Measurements from ENCODE around the gene GNAL. TPM values are rescaled to one million over a fixed set of nuclear protein-coding genes. Genes with fewer than 3 reads are reported as not detected.
"Not testable (repeated sequence)": the region's sequence is repeated elsewhere in the genome, so short reads cannot be mapped to it uniquely, and the experiment has no call there.

GNAL gene
- total RNA-seq (2021; ENCODE audit: unreplicated experiment) (0.44 TPM), Bru-seq, nascent RNA (percentile 21 among the genes with signal in this experiment), BruChase-seq, experiment 1, labeled RNA remaining after a 2-hour chase (percentile 19 among the genes with signal in this experiment), BruChase-seq, experiment 2, labeled RNA remaining after a 6-hour chase (percentile 22 among the genes with signal in this experiment)
- 0.51 TPM for polyA plus RNA-seq (2012; ENCODE audit: insufficient read length)
- long read RNA-seq, result 0 reads

DNA sequence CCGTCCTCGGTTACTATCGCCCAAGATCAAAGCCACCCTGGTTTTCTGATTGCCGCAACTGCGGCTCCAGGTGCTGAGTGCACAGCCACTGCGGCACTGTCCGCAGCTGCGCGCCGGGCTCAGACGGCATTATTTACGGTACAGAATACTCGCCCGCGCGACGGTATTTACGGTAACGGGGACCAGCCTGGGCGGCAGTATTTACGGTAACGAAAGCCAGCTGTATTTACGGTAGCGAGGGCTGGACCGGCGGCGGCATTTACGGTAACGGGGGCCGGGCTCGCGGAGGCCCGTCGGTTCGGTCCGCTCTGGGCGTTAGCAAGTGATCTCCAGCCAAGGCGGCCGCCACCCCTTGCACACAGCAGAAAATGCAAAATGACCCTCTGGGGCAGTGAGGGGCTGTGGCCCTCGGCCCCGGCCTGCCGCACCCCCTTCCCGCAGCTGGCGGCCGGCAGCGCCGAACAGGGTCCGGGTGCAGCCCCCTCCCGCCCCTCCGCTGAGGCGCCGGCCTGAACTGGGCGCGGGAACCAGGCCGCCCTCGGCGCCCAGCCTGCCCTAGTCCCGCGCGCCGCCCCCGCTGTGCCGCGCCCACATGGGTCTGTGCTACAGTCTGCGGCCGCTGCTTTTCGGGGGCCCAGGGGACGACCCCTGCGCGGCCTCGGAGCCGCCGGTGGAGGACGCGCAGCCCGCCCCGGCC is at the start of gene GNAL:
Gene GNAL (plus strand): TSS at position 293 of the 697 bp plus-strand sequence. CDS start 300 bp downstream, at position 593.
- ATAC-seq, result peak; percentile 92
- TF ChIP-seq TCF7L2 (IDR thresholded peaks at IDR 0.05; ENCODE audit: low read depth, low read length) (peak; percentile 70; the same call in 1 of the 2 replicates), POLR2AphosphoS5 (IDR thresholded peaks at IDR 0.05; ENCODE audit: low read depth, low read length) (no peak)
- Histone ChIP-seq H3K9me3 (ENCODE audit: control insufficient read depth, insufficient read depth, low read depth, low read length) (no peaks in the 10 kb centered on the region), H3K27ac (ENCODE audit: low read length) (no peak within 1 kb of the TSS), H3K36me3 (ENCODE audit: control insufficient read depth, insufficient read depth, low read length) (no peaks in the 10 kb centered on the region), H3K4me1 (ENCODE audit: control insufficient read depth, insufficient read depth, low read length) (no peaks in the 10 kb centered on the region), H3K27me3 (ENCODE audit: control insufficient read depth, insufficient read depth, low read length) (peaks cover 20% of the 10 kb centered on the region), H3K4me3 (ENCODE audit: low read depth in 2 of 2, low read length in 2 of 2) (peak within 1 kb of the TSS; percentile 40 to 41)
- CTCF ChIA-PET, result no interaction called here
- POLR2A ChIA-PET, result no interaction called here
- peak; percentile 12 for DNase-seq (ENCODE audit: low read depth, low spot score)
- in situ Hi-C loops (cut with HindIII; ENCODE audit: low pct_unique_long_range_greater_than_20kb, low sequenced_read_pairs), result no loop called here
- BruUV-seq (replicated peaks), result no TSS peak
- intact Hi-C loops (cut with micrococcal nuclease; ENCODE audit: unreplicated experiment), result no loop called here

DNA sequence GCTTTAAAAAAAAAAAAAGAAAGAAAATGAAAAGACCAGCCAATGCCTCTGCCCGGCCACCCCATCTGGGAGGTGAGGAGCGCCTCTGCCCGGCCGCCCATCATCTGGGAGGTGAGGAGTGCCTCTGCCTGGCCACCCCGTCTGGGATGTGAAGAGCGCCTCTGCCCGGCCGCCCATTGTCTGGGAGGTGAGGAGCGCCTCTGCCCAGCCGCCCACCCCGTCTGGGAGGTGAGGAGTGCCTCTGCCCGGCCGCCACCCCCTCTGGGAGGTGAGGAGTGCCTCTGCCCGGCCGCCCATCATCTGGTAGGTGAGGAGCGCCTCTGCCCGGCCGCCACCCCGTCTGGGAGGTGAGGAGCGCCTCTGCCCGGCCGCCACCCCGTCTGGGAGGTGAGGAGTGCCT is 41.8 kb upstream of the GNAL start:
- intact Hi-C loops (cut with micrococcal nuclease; ENCODE audit: unreplicated experiment); in situ Hi-C loops (cut with HindIII; ENCODE audit: low pct_unique_long_range_greater_than_20kb, low sequenced_read_pairs); H3K4me3 ChIP-seq (ENCODE audit: low read depth in 2 of 2, low read length in 2 of 2); H3K27me3 ChIP-seq (ENCODE audit: control insufficient read depth, insufficient read depth, low read length); POLR2A ChIA-PET; H3K4me1 ChIP-seq (ENCODE audit: control insufficient read depth, insufficient read depth, low read length); H3K36me3 ChIP-seq (ENCODE audit: control insufficient read depth, insufficient read depth, low read length); DNase-seq (ENCODE audit: low read depth, low spot score); CTCF ChIA-PET; BruUV-seq (replicated peaks); H3K9me3 ChIP-seq (ENCODE audit: control insufficient read depth, insufficient read depth, low read depth, low read length); H3K27ac ChIP-seq (ENCODE audit: low read length); ATAC-seq: not testable (repeated sequence)

DNA sequence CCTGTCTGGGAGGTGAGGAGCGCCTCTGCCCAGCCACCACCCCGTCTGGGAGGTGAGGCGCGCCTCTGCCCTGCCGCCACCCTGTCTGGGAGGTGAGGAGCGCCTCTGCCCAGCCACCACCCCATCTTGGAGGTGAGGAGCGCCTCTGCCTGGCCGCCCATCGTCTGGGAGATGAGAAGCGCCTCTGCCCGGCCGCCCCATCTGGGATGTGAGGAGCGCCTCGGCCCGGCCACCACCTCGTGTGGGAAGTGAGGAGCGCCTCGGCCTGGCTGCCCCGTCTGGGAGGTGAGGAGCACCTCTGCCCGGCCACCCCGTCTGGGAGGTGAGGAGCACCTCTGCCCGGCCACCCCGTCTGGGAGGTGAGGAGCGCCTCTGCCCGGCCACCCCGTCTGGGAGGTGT is 41.3 kb upstream of the GNAL start:
- CTCF ChIA-PET; ATAC-seq; H3K9me3 ChIP-seq (ENCODE audit: control insufficient read depth, insufficient read depth, low read depth, low read length); intact Hi-C loops (cut with micrococcal nuclease; ENCODE audit: unreplicated experiment); H3K36me3 ChIP-seq (ENCODE audit: control insufficient read depth, insufficient read depth, low read length); in situ Hi-C loops (cut with HindIII; ENCODE audit: low pct_unique_long_range_greater_than_20kb, low sequenced_read_pairs); H3K27me3 ChIP-seq (ENCODE audit: control insufficient read depth, insufficient read depth, low read length); H3K4me1 ChIP-seq (ENCODE audit: control insufficient read depth, insufficient read depth, low read length); POLR2A ChIA-PET; H3K4me3 ChIP-seq (ENCODE audit: low read depth in 2 of 2, low read length in 2 of 2); DNase-seq (ENCODE audit: low read depth, low spot score); BruUV-seq (replicated peaks); H3K27ac ChIP-seq (ENCODE audit: low read length): not testable (repeated sequence)

DNA sequence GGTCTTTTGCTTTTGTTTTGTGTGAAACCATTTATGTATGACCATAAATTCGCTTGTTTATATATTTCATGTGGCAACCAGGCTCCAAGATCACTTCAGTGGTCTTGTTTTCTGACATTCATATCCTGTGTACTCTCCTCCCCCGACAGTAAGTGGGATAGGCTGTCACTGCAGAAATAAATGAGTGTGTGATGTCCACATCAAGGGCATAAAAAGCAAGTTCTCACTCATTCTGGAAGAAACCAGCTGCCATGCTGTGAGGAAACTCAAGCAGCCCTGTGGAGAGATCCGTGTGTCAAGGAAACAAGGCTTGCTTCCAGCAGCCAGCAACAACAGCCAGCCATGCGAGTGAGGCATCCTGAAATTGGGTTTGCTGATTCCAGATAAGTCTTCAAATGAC is 39.2 kb upstream of the GNAL start:
- Histone ChIP-seq H3K4me1 (ENCODE audit: control insufficient read depth, insufficient read depth, low read length) (no peaks in the 10 kb centered on the region), H3K27me3 (ENCODE audit: control insufficient read depth, insufficient read depth, low read length) (peaks cover 5% of the 10 kb centered on the region), H3K36me3 (ENCODE audit: control insufficient read depth, insufficient read depth, low read length) (no peaks in the 10 kb centered on the region), H3K4me3 (ENCODE audit: low read depth in 2 of 2, low read length in 2 of 2) (no peak overlapping the region), H3K9me3 (ENCODE audit: control insufficient read depth, insufficient read depth, low read depth, low read length) (no peaks in the 10 kb centered on the region), H3K27ac (ENCODE audit: low read length) (no peak overlapping the region)
- POLR2A ChIA-PET, result no interaction called here
- DNase-seq (ENCODE audit: low read depth, low spot score) (no peak), ATAC-seq (no peak)
- in situ Hi-C loops (cut with HindIII; ENCODE audit: low pct_unique_long_range_greater_than_20kb, low sequenced_read_pairs), result no loop called here
- TF ChIP-seq POLR2AphosphoS5 (IDR thresholded peaks at IDR 0.05; ENCODE audit: low read depth, low read length), result no peak
- TF ChIP-seq, protein P1, sequence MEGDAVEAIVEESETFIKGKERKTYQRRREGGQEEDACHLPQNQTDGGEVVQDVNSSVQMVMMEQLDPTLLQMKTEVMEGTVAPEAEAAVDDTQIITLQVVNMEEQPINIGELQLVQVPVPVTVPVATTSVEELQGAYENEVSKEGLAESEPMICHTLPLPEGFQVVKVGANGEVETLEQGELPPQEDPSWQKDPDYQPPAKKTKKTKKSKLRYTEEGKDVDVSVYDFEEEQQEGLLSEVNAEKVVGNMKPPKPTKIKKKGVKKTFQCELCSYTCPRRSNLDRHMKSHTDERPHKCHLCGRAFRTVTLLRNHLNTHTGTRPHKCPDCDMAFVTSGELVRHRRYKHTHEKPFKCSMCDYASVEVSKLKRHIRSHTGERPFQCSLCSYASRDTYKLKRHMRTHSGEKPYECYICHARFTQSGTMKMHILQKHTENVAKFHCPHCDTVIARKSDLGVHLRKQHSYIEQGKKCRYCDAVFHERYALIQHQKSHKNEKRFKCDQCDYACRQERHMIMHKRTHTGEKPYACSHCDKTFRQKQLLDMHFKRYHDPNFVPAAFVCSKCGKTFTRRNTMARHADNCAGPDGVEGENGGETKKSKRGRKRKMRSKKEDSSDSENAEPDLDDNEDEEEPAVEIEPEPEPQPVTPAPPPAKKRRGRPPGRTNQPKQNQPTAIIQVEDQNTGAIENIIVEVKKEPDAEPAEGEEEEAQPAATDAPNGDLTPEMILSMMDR (IDR thresholded peaks at IDR 0.05), result no peak
- no peak for TF ChIP-seq TCF7L2 (IDR thresholded peaks at IDR 0.05; ENCODE audit: low read depth, low read length)
- TF ChIP-seq SIN3A (IDR thresholded peaks at IDR 0.05; ENCODE audit: borderline replicate concordance, insufficient read depth, low read depth, low read length), result no peak
- TF ChIP-seq, protein P2, sequence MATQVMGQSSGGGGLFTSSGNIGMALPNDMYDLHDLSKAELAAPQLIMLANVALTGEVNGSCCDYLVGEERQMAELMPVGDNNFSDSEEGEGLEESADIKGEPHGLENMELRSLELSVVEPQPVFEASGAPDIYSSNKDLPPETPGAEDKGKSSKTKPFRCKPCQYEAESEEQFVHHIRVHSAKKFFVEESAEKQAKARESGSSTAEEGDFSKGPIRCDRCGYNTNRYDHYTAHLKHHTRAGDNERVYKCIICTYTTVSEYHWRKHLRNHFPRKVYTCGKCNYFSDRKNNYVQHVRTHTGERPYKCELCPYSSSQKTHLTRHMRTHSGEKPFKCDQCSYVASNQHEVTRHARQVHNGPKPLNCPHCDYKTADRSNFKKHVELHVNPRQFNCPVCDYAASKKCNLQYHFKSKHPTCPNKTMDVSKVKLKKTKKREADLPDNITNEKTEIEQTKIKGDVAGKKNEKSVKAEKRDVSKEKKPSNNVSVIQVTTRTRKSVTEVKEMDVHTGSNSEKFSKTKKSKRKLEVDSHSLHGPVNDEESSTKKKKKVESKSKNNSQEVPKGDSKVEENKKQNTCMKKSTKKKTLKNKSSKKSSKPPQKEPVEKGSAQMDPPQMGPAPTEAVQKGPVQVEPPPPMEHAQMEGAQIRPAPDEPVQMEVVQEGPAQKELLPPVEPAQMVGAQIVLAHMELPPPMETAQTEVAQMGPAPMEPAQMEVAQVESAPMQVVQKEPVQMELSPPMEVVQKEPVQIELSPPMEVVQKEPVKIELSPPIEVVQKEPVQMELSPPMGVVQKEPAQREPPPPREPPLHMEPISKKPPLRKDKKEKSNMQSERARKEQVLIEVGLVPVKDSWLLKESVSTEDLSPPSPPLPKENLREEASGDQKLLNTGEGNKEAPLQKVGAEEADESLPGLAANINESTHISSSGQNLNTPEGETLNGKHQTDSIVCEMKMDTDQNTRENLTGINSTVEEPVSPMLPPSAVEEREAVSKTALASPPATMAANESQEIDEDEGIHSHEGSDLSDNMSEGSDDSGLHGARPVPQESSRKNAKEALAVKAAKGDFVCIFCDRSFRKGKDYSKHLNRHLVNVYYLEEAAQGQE (IDR thresholded peaks at IDR 0.05; ENCODE audit: insufficient read depth in 1 of 2, low read depth in 2 of 2, low read length in 1 of 2), result no peak
- intact Hi-C loops (cut with micrococcal nuclease; ENCODE audit: unreplicated experiment), result loop anchor here (10.0 kb wide), 1 partner anchor 385 kb away; no protein-coding TSS in a partner anchor
- CTCF ChIA-PET, result interaction anchor here (0.8 kb wide), 1 partner anchor 69 kb away, joined by 3 read pairs; no protein-coding TSS in a partner anchor
- BruUV-seq (replicated peaks), result no TSS peak

Data from Panc1 (cell line).